Fibroblast of mammary gland (primary cell): ENCODE results near the gene CHAT.

Experiments
- DNase-seq: peaks from one replicate; pipeline ENCODE4 v3.0.0-alpha.2; 2010; ENCODE audit warnings: low read depth
- H3K4me3 ChIP-seq: 2 replicates; pipeline ENCODE4 v1.5.1; 2011; ENCODE audit warnings: low read depth, mild to moderate bottlenecking, low read length, moderate library complexity; ENCODE audit not compliant: control insufficient read depth
- CTCF ChIP-seq: conservative IDR thresholded peaks from 2 replicates; pipeline ENCODE4 v1.5.1; 2011; ENCODE audit warnings: low read depth, low read length, inconsistent platforms; ENCODE audit not compliant: control insufficient read depth, insufficient read depth

Gene CHAT

GRCh38 chr10:49650724-49651034 lies 36.8 kb downstream of the CHAT start:
- TF ChIP-seq CTCF, result no peak
- DNase-seq, result no peak
- no peak overlapping the region for H3K4me3 ChIP-seq

GRCh38 chr10:49651039-49651835 lies 37.4 kb downstream of the CHAT start:
- TF ChIP-seq CTCF, result no peak
- no peak for DNase-seq

GRCh38 chr10:49651917-49652316 lies 38.1 kb downstream of the CHAT start:
- H3K4me3 ChIP-seq, result no peak overlapping the region
- TF ChIP-seq CTCF, result no peak
- DNase-seq, result no peak

More at GRCh38 chr10:49651039-49651835, 37.4 kb downstream of the CHAT start:
- no peak overlapping the region for H3K4me3 ChIP-seq

GRCh38 chr10:49652421-49653272 lies 38.8 kb downstream of the CHAT start:
- DNase-seq, result no peak
- no peak for TF ChIP-seq CTCF
- H3K4me3 ChIP-seq, result no peak overlapping the region

- no peak for TF ChIP-seq CTCF
- H3K4me3 ChIP-seq, result no peak overlapping the region
- no peak for DNase-seq
Observed at GRCh38 chr10:49653273-49653929, 39.6 kb downstream of the CHAT start.

- DNase-seq, result no peak
- no peak overlapping the region for H3K4me3 ChIP-seq
- no peak for TF ChIP-seq CTCF
Observed at GRCh38 chr10:49654036-49654693, 40.3 kb downstream of the CHAT start.
